ENCODE results near the gene TMPRSS11A.

Gene TMPRSS11A

GRCh38 chr4:67963356-67963755 lies at the start of gene TMPRSS11A:
Gene TMPRSS11A (minus strand): TSS chr4:67963493. CDS start chr4:67963393, 100 bp downstream.
- no peak for DNase-seq

DNA sequence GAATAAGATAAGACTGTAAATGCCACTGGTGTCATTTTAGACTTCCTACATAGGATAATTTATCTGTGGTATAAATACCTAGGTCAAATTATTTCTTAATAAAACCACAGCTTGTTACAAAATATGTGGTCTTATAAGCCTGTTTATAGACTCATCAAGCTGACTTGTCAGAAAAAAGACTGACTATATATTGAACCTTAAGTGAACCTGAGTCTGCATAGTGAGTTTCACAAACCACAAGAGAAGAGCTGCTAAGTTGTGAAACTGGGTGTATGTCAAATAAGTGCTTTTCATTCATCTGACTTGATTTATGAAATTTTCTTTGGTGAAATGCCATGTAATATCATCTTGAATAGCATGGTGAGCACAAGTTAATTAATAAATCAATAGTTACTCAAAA lies 48.4 kb upstream of the TMPRSS11A start:
- no peak for DNase-seq

GRCh38 chr4:68002906-68003305 lies 39.6 kb upstream of the TMPRSS11A start:
- no peak for DNase-seq

GRCh38 chr4:67996127-67996526 lies 32.8 kb upstream of the TMPRSS11A start:
- DNase-seq: no peak

- no peak for DNase-seq
These were observed 25.7 kb upstream of the TMPRSS11A start for GRCh38 chr4:67988991-67989390.

GRCh38 chr4:67983333-67983732 lies 20.0 kb upstream of the TMPRSS11A start:
- no peak for DNase-seq

DNA sequence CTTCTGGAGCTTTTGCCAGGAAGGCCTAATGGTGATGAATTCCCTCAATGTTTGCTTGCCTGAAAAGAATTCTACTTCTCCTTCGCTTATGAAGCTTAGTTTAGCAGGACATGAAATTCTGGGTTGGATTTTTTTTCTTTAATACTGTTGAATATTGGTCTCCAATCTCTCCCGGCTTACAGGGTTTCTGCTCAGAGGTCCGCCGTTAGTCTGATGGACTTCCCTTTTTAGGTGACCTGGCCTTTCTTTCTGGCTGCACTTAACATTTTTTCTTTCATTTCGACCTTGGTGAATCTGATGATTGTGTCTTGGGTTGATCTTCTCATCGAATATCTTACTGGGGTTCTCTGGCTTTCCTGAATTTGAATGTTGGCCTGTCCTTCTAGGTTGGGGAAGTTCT lies 17.2 kb upstream of the TMPRSS11A start:
- DNase-seq: no peak

DNA sequence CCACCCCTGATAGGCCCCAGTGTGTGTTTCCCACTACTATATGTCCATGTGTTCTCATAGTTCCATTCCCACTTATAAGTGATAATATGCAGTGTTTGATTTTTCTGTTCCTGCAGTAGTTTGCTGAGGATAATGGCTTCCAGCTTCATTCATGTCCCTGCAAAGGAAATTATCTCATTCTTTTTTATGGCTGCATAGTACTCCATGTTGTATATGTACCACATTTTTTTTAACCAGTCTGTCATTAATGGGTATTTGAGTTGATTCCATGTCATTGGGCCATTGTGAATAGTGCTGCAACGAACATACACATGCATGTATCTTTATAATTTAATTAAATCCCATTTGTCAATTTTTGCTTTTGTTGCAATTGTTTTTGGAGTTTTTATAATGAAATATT lies 10.3 kb upstream of the TMPRSS11A start:
- DNase-seq: no peak

- no peak for DNase-seq
These were observed 8.4 kb downstream of the TMPRSS11A start for GRCh38 chr4:67954890-67955289.

GRCh38 chr4:67941074-67941473 lies 22.2 kb downstream of the TMPRSS11A start:
- no peak for DNase-seq

- DNase-seq: no peak
These were observed 22.8 kb downstream of the TMPRSS11A start for GRCh38 chr4:67940506-67940905.

DNA sequence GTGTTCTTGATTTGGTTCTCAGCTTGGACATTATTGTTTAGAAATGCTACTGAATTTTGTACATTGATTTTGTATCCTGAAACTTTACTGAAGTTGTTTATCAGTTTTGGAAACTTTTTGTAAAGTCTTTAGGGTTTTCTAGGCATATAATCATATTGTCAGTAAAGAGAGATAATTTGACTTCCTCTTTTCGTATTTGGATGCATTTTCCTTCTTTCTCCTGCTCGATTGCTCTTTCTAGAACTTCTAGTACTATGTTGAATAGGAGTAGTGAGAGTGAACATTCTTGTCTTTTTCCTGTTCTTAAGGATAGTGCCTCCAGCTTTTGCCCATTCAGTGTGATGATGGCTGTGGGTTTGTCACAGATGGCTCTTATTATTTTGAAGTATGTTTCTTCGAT lies 24.1 kb downstream of the TMPRSS11A start:
- no peak for DNase-seq

DNA sequence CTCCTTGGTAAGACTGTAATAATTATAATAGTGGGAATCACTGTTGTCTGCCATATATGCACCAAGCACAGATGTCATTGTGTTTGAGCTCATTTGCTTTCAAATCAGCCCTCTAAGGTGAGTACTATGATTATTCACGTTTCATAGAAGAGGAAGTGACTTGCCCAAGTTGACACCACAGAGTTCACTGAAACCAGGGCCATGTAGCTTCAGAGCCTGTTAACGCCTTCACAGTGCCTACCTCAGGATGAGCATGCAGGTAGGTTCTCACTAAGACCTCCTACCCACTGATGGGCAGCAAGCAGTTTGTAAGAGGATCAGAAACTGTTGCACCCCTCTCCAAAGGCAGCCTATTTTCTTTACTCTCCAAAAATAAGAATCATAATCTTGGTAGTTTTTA lies 27.4 kb downstream of the TMPRSS11A start:
- no peak for DNase-seq

DNA sequence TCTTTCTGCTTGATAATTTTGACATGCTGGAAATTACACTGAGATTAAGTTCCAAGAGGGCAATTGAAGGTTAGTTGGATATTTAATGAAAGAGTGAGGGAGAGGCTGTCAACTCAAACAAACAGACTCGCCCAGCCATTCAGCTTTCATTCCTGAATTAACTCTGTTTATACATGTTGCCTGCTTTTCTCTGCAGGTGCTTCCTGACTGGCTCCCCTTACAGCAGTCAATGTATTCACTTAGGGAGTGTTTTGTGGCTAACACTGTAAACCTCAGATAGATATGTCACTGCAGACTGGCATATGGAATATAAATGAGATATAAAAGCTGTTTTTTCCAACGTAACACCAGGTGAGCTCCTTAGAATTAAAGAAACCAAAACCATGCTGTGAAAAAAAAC lies 28.7 kb downstream of the TMPRSS11A start:
- no peak for DNase-seq

DNA sequence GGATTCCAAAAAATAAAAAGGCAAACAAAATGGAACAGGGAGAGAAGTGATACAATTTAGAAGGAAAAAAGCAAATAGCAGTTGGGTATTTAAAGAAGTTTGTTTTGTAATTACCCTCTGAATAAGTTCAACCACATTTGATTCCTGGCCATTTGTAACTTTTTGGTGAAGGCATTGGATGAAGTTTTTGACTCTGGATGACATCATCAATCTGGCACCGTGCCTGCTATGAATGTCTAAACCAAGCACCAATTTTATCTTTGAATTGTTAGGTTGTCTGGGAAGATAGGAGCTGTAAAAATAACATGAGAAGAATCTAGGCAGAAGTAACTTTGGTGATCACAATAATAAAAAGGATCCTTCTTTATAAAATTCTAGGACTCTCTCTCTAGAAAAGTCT lies 29.5 kb downstream of the TMPRSS11A start:
- DNase-seq: no peak

DNA sequence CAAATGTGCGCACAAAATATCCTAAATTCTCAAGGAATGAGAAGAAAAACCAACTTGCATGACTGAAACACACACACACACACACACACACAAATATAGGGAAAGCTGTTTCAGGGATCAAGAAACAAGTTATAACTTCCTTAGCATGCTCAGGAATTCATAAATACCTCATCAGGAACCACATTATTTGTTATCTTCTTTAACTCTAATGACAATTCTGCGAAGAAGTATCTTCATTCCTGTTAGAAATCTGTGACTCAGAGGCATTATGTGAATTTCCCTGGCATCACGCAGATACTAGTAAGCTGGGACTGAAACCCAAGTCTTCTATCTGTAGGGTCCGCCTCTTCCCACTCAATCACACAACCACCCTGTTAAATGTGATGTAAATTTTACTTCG lies 30.3 kb downstream of the TMPRSS11A start:
- no peak for DNase-seq

DNA sequence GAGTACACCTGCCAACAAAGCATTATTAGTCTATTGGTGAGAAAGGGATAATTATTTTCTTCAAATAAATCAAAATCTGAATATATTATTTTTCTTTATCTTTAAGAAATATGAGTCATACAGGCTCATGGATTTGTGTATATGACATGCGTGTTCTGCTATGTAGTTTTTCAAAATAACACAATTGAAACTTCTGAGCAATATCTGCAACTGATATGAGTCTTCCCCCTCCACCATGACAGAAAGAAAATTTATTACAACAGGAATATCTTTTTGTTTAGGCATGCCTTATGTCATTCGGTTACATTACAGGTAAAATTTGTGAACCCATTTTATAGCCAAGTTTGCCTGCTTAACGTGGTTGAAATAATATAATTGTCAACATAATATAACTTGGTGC lies 32.0 kb downstream of the TMPRSS11A start:
- no peak for DNase-seq

DNA sequence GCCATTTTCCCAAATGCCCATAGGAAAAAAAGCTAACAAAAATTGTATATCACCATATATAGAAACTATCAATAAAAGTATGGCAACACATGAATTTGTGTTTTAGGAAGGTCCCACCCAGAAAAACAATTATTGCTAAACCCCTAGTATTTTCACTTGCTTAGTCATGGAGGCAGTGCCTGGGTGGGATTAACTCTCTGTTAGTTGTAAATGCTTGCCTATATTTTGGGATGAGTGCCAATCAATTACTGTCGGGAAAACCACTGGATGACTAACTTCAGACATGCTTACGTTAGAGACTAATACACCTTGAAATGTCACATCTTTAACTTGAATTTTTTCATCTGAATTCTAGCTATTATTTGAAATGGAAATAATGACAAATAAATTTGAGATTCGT lies 33.9 kb downstream of the TMPRSS11A start:
- DNase-seq: no peak

DNA sequence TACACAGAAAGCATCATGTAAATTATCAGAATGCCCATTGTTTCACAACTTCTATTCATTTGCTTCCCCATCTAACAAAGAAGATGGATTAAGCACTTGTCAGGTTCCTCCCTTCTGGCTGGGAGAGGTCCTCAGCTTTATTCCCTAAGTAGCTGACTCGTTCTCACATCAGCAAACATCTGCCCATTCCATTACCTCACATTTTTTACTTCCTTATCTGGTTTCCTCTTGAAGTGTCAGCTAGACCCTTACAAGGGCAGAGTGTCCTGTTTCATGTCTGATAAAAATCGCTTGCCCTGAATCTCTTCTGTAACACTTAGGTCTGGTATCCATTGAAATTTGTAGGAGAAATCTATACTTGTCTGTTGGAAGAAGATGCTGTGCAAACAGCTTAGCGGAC lies 34.7 kb downstream of the TMPRSS11A start:
- DNase-seq: no peak

DNA sequence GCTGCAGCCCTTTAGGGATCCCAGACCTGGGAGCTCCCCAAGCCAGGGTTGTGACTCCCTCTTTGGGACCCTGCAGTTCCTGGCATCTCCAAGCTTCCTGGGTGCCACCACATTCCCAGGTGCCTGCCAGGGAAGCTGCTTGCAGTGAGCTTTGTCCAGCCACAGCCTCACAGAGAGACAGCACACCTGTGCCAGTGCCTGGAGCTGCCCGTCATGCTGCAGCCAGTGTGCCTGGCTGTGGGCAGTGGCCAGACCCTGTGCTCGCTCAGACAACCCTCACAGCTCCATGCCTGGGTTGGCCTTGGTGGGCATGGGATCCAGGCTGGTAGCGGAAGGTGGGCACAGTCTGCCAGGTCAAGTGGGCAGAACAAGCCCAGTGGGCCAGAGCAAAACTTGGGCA lies 36.0 kb downstream of the TMPRSS11A start:
- DNase-seq: no peak

- no peak for DNase-seq
These were observed 36.8 kb downstream of the TMPRSS11A start for GRCh38 chr4:67926485-67926884.

DNA sequence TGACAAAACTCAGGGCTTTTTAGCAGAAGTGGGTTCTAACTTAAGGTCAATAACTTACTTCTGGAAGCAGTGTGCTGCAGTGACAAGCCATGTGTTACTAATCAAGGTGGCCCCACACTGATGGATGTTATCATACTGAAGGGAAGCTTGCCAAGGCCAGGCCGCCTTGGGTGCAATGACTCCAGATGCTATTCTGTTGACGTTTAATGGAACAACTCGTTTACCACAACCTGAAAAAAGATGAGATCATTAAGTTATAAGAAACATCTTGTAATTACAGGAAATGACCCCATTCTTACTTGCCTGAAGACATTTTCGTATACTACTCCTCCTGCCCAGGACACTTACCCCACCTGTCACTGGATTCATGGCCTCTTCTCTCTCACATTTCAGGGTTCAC lies 40.6 kb downstream of the TMPRSS11A start:
- no peak for DNase-seq

GRCh38 chr4:67918428-67918827 lies 44.9 kb downstream of the TMPRSS11A start:
- no peak for DNase-seq

DNA sequence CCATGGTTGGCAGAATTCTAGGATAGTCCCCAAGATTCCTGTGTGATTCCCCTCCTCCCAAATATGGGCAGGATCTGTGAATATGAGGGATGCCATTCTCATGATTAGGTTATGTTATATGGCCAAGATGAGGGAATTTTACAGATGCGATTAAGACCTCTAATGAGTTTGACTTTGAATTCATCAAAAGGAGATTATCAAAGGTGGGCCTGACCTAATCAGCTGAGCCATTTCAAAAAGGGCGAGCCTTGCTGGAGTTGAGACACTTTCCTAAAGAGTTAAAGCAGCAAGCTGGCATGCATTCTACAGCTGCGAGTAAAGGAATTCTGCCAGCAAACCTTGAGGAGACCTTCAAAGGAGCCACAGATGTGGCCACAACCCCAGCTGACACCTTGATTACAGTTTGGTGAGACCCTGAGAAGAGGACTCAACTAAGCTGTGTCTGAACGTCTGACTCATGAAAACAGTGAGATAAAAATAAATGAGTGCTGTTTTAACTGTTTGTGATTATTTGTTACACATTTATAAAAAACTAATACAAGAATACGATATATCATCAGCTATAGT lies 47.8 kb downstream of the TMPRSS11A start:
- no peak for DNase-seq

DNA sequence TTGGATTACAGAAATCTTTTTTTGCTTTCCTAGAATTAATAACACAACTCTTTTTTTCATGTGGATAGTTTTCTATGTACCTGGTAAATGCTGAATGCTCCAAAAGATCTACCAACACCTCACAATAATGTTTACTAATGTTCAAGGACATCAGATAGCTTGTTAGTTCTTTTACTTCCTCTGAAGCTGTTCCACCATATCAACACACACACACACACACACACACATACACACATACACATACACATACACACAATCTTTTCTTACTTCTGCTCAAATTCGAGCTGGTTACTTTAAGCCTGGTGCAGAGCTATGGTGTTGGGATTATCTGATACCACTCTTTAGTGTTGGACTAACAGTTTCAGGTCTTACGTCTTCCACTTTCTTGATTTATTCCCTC lies 51.2 kb downstream of the TMPRSS11A start:
- no peak for DNase-seq

GRCh38 chr4:67911638-67912037 lies 51.7 kb downstream of the TMPRSS11A start:
- no peak for DNase-seq

Data from stimulated activated CD8-positive, alpha-beta memory T cell treated with anti-CD3 and anti-CD28 coated beads, Interleukin-4, amount 100 ng/mL, for 48 hours (primary cell).